ENCODE measurements around the gene SNX25. TPM values are rescaled to one million over a fixed set of nuclear protein-coding genes. Genes with fewer than 3 reads are reported as not detected.

The SNX25 gene
- total and polyA plus RNA-seq, 10 of the 15 experiments (the other 5 are each of a cell fraction or from before 2014, with no cell fraction given): 11.2 to 117 (median 62.8) TPM

GRCh38 chr4:185395956-185396723 lies 186.7 kb downstream of the SNX25 start (continued):
- TF ChIP-seq MEF2B (IDR thresholded peaks at IDR 0.05; ENCODE audit: partially characterized antibody, poor library complexity, severe bottlenecking) (peak; percentile 16), RCOR1 (conservative IDR thresholded peaks at IDR 0.05; ENCODE audit: low read depth, low read length) (no peak), ZBTB40 (IDR thresholded peaks at IDR 0.05; ENCODE audit: borderline replicate concordance) (peak; percentile 0; the same call in 1 of the 2 replicates), PBX3 (IDR thresholded peaks at IDR 0.05; ENCODE audit: insufficient replicate concordance, low read depth, low read length) (no peak), TCF12 (IDR thresholded peaks at IDR 0.05; ENCODE audit: low read depth, low read length) (no peak), BCL11A (IDR thresholded peaks at IDR 0.05; ENCODE audit: low read depth, low read length) (no peak), MYC (IDR thresholded peaks at IDR 0.05; ENCODE audit: insufficient read depth, insufficient read length, insufficient replicate concordance, low read length, severe bottlenecking) (peak; percentile 37), FOXK2 (IDR thresholded peaks at IDR 0.05) (peak; percentile 90; the same call in 1 of the 2 replicates), BRCA1 (IDR thresholded peaks at IDR 0.05; ENCODE audit: low read depth, low read length) (no peak), TARDBP (IDR thresholded peaks at IDR 0.05; ENCODE audit: borderline replicate concordance) (0 out of 2 replicates have a peak, but pooled peaks have one; percentile 49), IKZF1 (conservative IDR thresholded peaks at IDR 0.05) (peak; percentile 99), BMI1 (IDR thresholded peaks at IDR 0.05; ENCODE audit: borderline replicate concordance) (no peak), NRF1 (conservative IDR thresholded peaks at IDR 0.05; ENCODE audit: low read depth, low read length) (peak; percentile 81), SMAD1 (IDR thresholded peaks at IDR 0.05; ENCODE audit: low read depth, partially characterized antibody) (no peak), RAD21 (IDR thresholded peaks at IDR 0.05; ENCODE audit: insufficient read depth, low read depth, low read length) (no peak), YY1 (IDR thresholded peaks at IDR 0.05; ENCODE audit: low read depth, low read length) (peak; percentile 96), STAT1 (conservative IDR thresholded peaks at IDR 0.05) (0 out of 2 replicates have a peak, but pooled peaks have one; percentile 58), KLF5 (IDR thresholded peaks at IDR 0.05; ENCODE audit: partially characterized antibody) (peak; percentile 68)
- TF ChIP-seq, protein P1, sequence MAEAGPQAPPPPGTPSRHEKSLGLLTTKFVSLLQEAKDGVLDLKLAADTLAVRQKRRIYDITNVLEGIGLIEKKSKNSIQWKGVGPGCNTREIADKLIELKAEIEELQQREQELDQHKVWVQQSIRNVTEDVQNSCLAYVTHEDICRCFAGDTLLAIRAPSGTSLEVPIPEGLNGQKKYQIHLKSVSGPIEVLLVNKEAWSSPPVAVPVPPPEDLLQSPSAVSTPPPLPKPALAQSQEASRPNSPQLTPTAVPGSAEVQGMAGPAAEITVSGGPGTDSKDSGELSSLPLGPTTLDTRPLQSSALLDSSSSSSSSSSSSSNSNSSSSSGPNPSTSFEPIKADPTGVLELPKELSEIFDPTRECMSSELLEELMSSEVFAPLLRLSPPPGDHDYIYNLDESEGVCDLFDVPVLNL (IDR thresholded peaks at IDR 0.05; ENCODE audit: low read depth, low read length): no peak
- TF ChIP-seq, protein P2, sequence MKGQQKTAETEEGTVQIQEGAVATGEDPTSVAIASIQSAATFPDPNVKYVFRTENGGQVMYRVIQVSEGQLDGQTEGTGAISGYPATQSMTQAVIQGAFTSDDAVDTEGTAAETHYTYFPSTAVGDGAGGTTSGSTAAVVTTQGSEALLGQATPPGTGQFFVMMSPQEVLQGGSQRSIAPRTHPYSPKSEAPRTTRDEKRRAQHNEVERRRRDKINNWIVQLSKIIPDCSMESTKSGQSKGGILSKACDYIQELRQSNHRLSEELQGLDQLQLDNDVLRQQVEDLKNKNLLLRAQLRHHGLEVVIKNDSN (IDR thresholded peaks at IDR 0.05; ENCODE audit: borderline replicate concordance, extremely low read length, insufficient read depth, low read depth, low read length): no peak
- TF ChIP-seq, protein P3, sequence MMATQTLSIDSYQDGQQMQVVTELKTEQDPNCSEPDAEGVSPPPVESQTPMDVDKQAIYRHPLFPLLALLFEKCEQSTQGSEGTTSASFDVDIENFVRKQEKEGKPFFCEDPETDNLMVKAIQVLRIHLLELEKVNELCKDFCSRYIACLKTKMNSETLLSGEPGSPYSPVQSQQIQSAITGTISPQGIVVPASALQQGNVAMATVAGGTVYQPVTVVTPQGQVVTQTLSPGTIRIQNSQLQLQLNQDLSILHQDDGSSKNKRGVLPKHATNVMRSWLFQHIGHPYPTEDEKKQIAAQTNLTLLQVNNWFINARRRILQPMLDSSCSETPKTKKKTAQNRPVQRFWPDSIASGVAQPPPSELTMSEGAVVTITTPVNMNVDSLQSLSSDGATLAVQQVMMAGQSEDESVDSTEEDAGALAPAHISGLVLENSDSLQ (IDR thresholded peaks at IDR 0.05): peak; percentile 29; the same call in 1 of the 2 replicates
